CD4-positive, alpha-beta T cell treated with Interleukin-12 subunit alpha and Interleukin-12 subunit beta, for 1 hour (primary cell): ENCODE data around the gene P3H4.

Source experiments
- DNase-seq: peaks from one replicate; pipeline ENCODE4 v3.0.0-alpha.2; 2020

Gene P3H4

GRCh38 chr17:41769346-41769862 is 42.3 kb downstream of the P3H4 start:
- DNase-seq, result no peak

GRCh38 chr17:41768682-41769288 is 43.0 kb downstream of the P3H4 start:
- no peak for DNase-seq

GRCh38 chr17:41767324-41768042 is 44.3 kb downstream of the P3H4 start:
- no peak for DNase-seq

- DNase-seq, result no peak
These were observed 45.6 kb downstream of the P3H4 start for GRCh38 chr17:41766135-41766534.

GRCh38 chr17:41763327-41763726 is 48.4 kb downstream of the P3H4 start:
- DNase-seq, result no peak

- no peak for DNase-seq
These were observed 48.9 kb downstream of the P3H4 start for GRCh38 chr17:41762841-41763240.

GRCh38 chr17:41762391-41762790 is 49.4 kb downstream of the P3H4 start:
- no peak for DNase-seq

GRCh38 chr17:41760878-41761277 is 50.9 kb downstream of the P3H4 start:
- no peak for DNase-seq

GRCh38 chr17:41758601-41759000 is 53.1 kb downstream of the P3H4 start:
- DNase-seq, result no peak

GRCh38 chr17:41754066-41754465 is 57.7 kb downstream of the P3H4 start:
- no peak for DNase-seq
